DND-41 (cell line): ENCODE measurements around the gene GATB.

ENCODE experiments used
- CTCF ChIP-seq: IDR thresholded peaks from 2 replicates; pipeline ENCODE4 v1.5.1; 2012; ENCODE audit warnings: borderline replicate concordance, low read length, moderate library complexity, mild to moderate bottlenecking; ENCODE audit not compliant: poor library complexity, severe bottlenecking; ENCODE audit errors: extremely low read depth
- EZH2 ChIP-seq: IDR thresholded peaks from 3 replicates; pipeline ENCODE4 v1.6.1; 2012; ENCODE audit warnings: borderline replicate concordance, low read depth, mild to moderate bottlenecking, moderate library complexity, low read length, inconsistent platforms; ENCODE audit not compliant: severe bottlenecking

- no peak for TF ChIP-seq CTCF
- no peak for TF ChIP-seq EZH2
Observed at GRCh38 chr4:151797131-151797530, 36.3 kb upstream of the GATB start.
